Measurements from ENCODE around the gene UBA3.

UBA3 gene

DNA sequence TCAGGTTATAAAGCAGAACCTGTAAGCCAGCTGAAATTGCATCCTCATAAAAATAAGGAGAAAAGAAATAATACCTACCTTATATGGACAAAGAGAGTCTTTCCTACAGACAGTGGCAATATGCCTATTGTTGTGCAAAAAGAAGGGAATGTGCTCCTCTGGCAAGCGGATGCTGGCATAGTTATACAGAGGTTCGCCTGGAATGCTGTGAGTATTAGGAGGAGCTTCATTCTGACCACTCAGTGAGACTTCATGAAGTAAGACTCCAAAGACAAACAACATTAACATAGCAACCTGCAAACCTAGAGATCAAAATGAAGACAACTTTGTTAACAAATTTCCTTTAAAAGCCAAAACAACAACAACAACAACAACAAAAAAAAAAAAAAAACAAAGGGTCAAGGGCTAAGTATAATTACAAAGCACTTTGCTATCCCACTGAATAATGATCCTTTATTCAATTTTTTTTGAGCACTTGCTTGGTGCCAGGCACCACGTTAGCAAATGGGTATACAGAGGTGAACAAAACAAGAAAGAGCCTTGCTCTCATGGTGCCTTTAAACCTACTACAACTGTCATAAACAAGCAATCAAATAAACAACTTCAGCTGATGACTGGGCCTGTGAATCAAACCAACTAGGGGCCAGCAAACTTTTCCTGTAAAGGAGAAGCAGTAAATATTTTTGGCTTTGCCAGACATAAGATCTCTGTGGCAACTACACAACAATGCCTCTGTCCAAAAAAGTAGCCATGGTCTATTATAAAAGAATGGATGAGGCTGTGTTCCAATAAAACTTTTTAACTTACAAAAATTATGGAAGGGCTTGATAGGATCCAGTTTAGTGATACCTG, 70.4 kb downstream of the UBA3 start:
- DNase-seq: no peak

DNA sequence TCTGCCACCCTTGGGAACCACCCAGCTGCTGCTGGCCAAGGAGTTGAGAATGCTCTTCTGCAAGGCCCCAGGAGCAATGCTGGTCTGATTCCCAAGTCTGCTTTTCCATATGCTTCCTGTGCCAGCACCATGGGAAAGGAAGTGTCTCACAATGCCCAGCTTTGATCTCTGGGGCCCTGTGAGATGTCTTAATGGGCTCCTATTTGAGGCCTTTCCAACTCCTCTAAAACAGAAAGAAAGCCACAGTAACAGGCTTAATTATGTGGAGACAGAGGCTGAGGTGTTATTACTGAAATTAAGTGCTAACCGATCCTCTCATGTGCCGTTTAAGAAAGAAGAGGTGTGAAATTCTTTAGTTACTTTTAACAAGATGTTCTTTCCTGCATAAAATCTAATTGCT, 71.2 kb downstream of the UBA3 start:
- DNase-seq: no peak

DNA sequence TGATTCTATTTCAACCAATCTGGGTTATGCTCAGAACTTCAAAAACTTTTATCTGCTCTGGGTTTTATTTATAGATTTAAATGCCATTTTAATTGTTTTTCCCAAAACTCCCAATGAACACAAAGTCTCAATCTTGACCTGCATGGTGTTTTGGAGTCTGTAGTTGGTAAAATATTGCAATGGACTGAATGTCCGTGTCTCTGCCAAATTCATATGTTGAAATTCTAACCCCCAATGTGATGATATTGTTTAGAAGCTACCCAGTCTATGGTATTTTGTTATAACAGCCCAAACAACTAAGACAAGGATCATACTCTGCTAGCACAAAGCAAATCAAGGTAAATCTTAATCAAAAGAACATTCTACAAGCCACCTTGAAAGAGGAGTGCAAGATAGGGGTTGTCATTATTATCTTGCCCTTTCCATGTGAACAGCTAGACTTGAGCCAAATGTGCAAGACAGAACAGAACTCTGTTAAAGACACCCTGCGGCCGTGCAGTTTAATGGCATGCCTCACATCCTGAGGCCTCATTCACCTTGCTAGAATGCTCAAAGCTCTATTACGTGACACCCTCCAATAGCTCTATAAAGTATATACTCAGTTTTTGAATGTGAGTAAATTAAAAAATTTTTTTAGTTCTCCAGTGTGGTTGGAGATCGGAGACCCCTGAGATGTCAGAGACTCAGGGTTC, 74.2 kb downstream of the UBA3 start:
- DNase-seq: no peak

DNA sequence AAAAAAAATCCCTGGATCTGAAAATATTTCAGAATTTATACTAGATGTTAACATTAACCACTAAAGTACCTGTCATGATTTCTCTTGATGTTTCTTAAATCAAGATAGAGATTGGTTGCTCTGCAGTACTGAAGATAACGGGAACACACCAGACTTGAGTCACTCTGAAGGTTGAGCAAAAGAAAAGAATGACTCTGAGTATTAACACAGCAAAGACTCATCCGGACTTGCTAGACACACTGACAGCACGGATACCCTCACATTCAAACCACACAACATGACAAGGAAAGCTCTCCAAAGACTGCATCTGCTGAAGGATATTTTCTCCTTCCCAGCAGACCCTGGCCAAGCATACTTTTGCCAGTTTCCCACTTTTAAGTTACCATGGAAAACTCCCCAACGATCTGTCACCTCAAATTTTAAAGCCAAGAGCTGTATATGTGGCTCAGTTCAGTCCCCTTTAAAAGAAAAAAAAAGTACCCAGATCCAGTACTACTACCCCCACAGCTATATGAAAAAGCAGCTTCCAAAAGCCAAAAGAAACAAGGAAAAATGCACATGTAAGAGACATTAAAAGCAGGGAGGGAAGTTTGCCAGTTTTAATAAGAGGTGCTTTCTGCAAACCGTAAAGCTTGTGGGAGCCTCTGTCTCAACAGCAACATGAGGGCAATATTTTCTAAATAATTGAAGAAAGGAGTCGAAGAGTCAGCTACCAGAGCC, 74.9 kb downstream of the UBA3 start:
- no peak for DNase-seq

Data from T-helper 9 cell (primary cell).